NT2/D1 (cell line): ENCODE data around the gene SIAH1.

ENCODE experiments used
- SUZ12 ChIP-seq: IDR thresholded peaks from 2 replicates; pipeline ENCODE4 v1.6.1; 2011; ENCODE audit not compliant: insufficient read length, insufficient read depth; ENCODE audit errors: extremely low read depth
- YY1 ChIP-seq: IDR thresholded peaks from 2 replicates; pipeline ENCODE4 v1.6.1; 2011; ENCODE audit not compliant: insufficient read length, insufficient read depth
- ZNF274 ChIP-seq: IDR thresholded peaks from 2 replicates; pipeline ENCODE4 v1.6.1; 2011; ENCODE audit warnings: mild to moderate bottlenecking, low read depth, low read length

- TF ChIP-seq ZNF274 (no peak), YY1 (no peak), SUZ12 (no peak)
These were observed 34.5 kb downstream of the SIAH1 start for GRCh38 chr16:48350736-48351135.
